ENCODE measurements around the gene AQP3.
"Not testable (repeated sequence)": the region's sequence is repeated elsewhere in the genome, so short reads cannot be mapped to it uniquely, and the experiment has no call there.

AQP3 gene

GRCh38 chr9:33446946-33447798, at the start of gene AQP3:
Gene AQP3, minus strand, starts transcription at chr9:33447593. Its CDS starts 63 bp downstream, at chr9:33447530.
- in situ Hi-C loops (cut with MboI; ENCODE audit: low sequenced_read_pairs): no loop called here

- in situ Hi-C loops (cut with MboI; ENCODE audit: low sequenced_read_pairs): not testable (repeated sequence)
Measured at GRCh38 chr9:33493819-33494218, 46.4 kb upstream of the AQP3 start.

- in situ Hi-C loops (cut with MboI; ENCODE audit: low sequenced_read_pairs): no loop called here
Measured at GRCh38 chr9:33489066-33489465, 41.7 kb upstream of the AQP3 start.

GRCh38 chr9:33485312-33485711, 37.9 kb upstream of the AQP3 start:
- in situ Hi-C loops (cut with MboI; ENCODE audit: low sequenced_read_pairs): not testable (repeated sequence)

- in situ Hi-C loops (cut with MboI; ENCODE audit: low sequenced_read_pairs): no loop called here
Measured at GRCh38 chr9:33480976-33481375, 33.6 kb upstream of the AQP3 start.

- in situ Hi-C loops (cut with MboI; ENCODE audit: low sequenced_read_pairs): no loop called here
Measured at GRCh38 chr9:33480106-33480505, 32.7 kb upstream of the AQP3 start.

- in situ Hi-C loops (cut with MboI; ENCODE audit: low sequenced_read_pairs): no loop called here
Measured at GRCh38 chr9:33476503-33476902, 29.1 kb upstream of the AQP3 start.

- in situ Hi-C loops (cut with MboI; ENCODE audit: low sequenced_read_pairs): no loop called here
Measured at GRCh38 chr9:33475357-33475756, 28.0 kb upstream of the AQP3 start.

GRCh38 chr9:33473643-33474352, 26.4 kb upstream of the AQP3 start, which contains the start of gene NOL6:
Gene NOL6, minus strand, starts transcription at chr9:33473924. Its CDS starts 82 bp downstream, at chr9:33473842.
- in situ Hi-C loops (cut with MboI; ENCODE audit: low sequenced_read_pairs): no loop called here

- in situ Hi-C loops (cut with MboI; ENCODE audit: low sequenced_read_pairs): no loop called here
Measured at GRCh38 chr9:33472881-33473615, 25.7 kb upstream of the AQP3 start.

GRCh38 chr9:33472171-33472880, 24.9 kb upstream of the AQP3 start:
- in situ Hi-C loops (cut with MboI; ENCODE audit: low sequenced_read_pairs): no loop called here

GRCh38 chr9:33471361-33471760, 24.0 kb upstream of the AQP3 start:
- in situ Hi-C loops (cut with MboI; ENCODE audit: low sequenced_read_pairs): no loop called here

- in situ Hi-C loops (cut with MboI; ENCODE audit: low sequenced_read_pairs): no loop called here
Measured at GRCh38 chr9:33469891-33470290, 22.5 kb upstream of the AQP3 start.

GRCh38 chr9:33468797-33469621, 21.6 kb upstream of the AQP3 start:
- in situ Hi-C loops (cut with MboI; ENCODE audit: low sequenced_read_pairs): no loop called here

GRCh38 chr9:33468215-33468730, 20.9 kb upstream of the AQP3 start:
- in situ Hi-C loops (cut with MboI; ENCODE audit: low sequenced_read_pairs): no loop called here

GRCh38 chr9:33467526-33467925, 20.1 kb upstream of the AQP3 start:
- in situ Hi-C loops (cut with MboI; ENCODE audit: low sequenced_read_pairs): no loop called here

- in situ Hi-C loops (cut with MboI; ENCODE audit: low sequenced_read_pairs): no loop called here
Measured at GRCh38 chr9:33466565-33467495, 19.4 kb upstream of the AQP3 start.

Data from hTERT RPE-1 (cell line).